GM21360 (cell line): ENCODE results near the gene ATG14.
A peak's percentile ranks its signal among the peaks of the same experiment; 100 is the strongest.
"Not testable (repeated sequence)": the region's sequence is repeated elsewhere in the genome, so short reads cannot be mapped to it uniquely, and the experiment has no call there.

Experiments used
- ATAC-seq: cut with Tn5 transposase; IDR thresholded peaks from one replicate; pipeline ENCODE4 v1.9.1; 2021; ENCODE audit warnings: mild to moderate bottlenecking, moderate library complexity; ENCODE audit not compliant: unreplicated experiment

ATG14 gene, protein sequence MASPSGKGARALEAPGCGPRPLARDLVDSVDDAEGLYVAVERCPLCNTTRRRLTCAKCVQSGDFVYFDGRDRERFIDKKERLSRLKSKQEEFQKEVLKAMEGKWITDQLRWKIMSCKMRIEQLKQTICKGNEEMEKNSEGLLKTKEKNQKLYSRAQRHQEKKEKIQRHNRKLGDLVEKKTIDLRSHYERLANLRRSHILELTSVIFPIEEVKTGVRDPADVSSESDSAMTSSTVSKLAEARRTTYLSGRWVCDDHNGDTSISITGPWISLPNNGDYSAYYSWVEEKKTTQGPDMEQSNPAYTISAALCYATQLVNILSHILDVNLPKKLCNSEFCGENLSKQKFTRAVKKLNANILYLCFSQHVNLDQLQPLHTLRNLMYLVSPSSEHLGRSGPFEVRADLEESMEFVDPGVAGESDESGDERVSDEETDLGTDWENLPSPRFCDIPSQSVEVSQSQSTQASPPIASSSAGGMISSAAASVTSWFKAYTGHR

DNA sequence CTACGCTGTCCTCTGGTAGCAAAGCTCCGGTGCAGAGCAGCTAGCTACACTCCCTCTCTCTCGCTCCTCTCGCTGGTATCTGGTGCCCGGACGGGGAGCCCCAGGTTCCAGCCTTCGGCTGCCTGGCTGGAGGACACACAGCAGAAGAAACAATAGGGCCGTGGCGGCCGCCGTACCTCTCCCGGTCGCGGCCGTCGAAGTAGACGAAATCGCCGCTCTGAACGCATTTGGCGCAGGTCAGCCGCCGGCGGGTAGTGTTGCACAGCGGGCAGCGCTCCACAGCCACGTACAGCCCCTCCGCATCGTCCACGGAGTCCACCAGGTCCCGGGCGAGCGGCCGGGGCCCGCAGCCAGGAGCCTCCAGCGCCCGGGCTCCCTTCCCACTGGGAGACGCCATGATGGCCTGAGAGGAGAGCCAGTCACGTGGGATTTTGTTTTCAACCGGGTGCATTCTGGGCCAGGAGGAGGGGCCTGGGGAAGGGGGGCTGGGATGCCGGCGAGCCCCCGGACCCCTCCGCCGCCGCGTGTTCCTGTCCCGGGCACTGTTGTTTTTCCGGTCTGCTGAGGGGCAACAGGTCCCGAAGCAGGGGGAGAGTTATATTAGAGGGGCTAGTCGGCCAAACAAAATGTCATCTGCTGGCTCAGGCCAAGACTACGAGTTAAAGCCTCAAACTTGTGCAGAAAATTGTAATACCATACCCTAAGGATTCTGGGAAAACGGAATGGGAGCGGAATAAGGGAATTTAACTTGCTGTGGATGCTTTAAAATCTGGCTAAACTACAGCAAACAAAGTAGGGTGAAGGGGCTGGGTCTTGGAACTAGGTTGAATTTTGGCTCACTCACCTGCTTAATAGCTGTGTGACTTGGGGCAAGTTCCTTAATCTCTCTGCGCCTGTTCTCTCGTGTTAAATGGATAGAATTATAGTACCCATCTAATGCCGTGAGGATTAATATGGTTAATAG is at the start of gene ATG14:
TSS of gene ATG14 (minus strand) at position 405 of the 964 bp plus-strand sequence. CDS start at position 397, 8 bp downstream.
- peak; percentile 97 for ATAC-seq

DNA sequence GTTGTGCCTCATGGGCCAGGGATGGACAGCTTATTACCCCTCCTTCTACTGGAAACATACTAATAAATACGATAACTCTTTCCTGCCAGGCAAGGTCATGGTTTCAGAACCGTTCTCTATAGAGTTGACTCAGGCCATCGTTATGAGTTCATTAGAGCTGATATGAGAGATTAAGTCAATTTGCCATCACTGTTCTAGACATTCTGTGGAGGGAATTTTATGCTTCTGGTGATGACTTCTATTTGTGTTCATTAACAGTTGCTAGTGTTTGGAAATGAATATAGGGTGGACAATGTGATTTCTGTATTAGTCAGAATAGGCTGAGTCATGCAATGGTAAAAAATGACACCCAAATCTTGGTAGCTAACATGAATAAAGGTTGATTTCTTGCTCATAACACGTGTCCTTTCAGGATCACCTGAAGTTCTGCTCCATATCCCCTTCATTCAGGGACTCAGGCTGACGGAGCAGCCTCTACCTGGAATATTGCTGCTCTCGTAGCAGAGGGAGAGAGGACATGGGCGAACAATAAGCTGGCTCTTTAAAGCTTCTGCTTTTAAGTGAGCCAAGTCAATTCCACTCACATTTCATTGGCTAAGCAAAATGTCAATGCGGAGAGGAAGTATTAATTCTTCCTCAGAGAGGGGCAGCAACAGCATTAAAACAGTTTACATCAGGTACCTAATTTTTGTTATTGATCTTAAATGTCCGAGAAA is 47.3 kb upstream of the ATG14 start:
- peak; percentile 70 for ATAC-seq

DNA sequence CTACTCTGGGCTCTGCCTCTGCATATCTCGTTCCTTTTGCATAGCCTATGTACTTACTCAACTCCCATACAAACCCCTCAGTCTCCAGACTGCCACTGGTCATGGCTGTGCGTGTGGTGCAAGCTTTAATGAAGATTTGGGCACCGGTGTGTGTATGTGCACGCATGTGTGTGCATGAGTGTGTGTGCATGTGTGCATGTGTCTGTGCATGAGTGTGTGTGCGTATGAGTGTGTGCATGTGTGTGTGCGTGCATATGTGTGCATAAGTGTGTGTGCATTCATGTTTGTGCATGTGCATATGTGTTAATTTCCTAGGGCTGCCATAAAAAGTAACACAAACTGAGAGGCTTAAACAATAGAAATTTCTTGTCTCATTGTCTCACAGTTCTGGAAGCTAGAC is 45.9 kb upstream of the ATG14 start:
- no peak for ATAC-seq

DNA sequence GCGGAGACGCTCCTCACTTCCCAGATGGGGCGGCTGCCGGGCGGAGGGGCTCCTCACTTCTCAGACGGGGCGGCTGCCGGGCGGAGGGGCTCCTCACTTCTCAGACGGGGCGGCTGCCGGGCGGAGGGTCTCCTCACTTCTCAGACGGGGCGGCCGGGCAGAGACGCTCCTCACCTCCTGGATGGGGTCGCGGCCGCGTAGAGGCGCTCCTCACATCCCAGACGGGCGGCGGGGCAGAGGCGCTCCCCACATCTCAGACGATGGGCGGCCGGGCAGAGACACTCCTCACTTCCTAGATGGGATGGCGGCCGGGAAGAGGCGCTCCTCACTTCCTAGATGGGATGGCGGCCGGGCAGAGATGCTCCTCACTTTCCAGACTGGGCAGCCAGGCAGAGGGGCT is 44.8 kb upstream of the ATG14 start:
- not testable (repeated sequence) for ATAC-seq

DNA sequence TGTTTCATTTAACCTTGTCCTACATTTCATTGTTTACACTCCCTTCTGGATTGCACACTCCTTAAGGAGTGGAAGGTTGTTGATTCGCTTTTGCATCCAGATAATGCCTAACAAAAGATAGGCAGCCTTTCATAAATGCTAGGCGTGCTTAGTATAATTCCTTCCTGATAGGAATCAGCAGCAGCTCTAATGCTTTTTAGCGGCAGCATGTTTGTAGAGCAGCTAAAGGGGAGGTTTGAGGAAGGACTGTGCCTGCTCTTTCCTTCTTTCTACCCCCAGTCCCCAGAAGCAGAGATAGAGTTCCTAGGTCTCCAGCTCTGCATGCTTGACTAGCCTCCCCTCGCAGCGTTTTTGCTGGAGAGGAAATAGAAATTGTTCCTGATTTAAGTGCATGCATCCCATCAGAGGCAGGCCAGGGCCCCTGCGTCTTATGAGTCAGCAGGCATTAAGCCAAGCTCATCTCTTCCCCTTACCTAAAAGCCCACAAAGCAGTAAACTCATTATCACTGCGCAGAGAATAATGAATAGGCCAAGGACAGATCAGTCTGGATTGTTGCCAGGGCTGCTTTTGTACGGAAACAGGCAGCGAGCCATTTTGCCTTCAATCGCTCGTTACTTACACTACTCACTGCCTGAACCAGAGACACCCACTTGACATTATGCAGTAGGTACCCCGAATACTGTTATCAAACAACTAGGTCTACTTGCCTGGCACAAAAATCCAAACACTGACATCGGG is 42.8 kb upstream of the ATG14 start:
- no peak for ATAC-seq

DNA sequence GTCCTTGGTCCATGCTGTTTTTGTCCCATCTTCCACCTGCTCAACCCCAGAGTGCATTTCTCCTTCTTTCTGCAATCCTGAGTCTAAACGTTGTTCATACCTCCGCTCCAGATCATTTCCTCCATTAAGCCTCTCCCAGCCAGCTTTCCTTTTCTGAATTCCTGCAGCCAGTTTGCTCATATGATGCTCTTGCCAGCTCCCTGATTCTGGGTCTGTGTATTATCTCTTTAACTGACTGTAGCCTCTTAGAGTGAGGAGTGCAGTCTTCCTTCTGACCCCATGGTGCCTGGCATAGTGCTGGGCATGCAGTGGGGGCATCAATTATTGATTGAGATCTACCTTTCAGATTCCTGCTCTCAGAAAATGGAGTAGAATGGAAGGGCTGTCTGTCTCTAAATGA is 40.3 kb upstream of the ATG14 start:
- ATAC-seq, result no peak

DNA sequence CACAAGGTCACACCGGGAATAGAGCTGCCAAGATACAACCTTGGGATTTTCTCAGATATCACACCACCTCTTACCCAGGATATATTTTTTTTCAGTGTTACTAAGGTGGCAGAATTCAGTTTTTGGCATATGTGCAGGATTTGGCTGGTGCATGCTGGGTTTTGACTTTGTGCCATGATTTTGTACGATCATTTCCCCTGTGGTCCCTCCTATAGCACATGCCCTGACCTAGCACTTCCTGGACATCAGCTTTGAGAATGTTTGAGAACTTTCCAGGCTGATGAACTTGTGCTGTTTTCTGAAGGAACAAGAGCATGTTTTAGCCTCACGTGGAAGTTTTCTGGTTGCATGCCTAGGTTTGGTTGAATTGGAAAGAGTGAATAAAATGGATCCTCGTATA is 39.8 kb upstream of the ATG14 start:
- ATAC-seq, result no peak

DNA sequence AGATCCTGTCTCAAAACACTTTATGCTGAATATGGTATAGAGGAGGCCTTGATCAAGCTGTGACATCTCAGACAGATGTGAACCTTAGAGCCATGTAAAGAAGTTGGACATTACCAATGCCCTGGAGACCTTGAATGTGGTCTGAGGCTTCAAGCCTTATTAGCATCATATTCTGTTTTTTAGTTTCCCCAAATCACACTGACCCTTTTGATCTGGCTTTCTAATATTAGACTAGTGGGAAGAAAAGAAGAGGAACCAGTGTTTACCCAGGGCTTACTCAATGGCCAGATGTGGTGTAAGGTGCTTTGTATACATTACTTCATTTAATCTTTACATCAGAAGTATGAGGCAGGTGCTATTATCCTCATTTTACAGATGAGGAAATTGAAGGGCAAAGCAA is 39.4 kb upstream of the ATG14 start:
- ATAC-seq, result no peak

DNA sequence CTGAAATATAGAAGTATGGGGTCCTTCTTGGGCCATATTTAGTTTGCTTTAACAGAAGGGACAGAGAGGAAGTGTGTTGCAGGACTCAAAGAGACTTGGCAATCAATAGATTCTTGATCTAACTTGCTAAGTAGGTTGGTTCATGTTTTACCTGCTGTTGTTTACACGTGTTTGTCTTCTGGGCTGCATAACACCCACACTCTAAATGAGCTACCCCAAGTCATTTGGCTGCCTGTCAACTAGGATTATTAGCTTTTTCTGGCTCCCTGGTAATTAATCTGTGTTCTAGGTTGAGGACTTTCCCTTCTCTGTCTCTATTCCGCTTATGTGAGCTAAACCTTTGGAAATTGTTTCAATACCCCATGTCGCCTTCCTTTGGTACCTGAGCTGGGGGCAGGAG is 38.9 kb upstream of the ATG14 start:
- ATAC-seq, result no peak

DNA sequence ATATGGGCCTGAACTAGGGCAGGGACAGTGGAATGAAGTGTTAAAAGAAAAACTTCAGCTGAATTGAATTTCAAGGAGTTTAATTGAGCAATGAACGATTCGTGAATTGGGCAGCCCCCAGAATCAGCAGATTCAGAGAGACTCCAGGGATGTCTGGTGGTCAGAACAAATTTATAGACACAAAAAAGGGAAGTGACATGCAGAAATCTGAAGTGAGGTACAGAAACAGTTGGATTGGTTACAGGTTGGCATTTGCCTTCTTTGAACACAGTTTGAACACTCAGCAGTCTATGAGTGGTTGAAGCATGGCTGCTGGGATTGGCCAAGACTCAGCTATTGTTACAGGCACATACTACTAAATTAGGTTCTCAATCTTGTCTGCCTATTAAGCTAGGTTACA is 38.5 kb upstream of the ATG14 start:
- no peak for ATAC-seq

DNA sequence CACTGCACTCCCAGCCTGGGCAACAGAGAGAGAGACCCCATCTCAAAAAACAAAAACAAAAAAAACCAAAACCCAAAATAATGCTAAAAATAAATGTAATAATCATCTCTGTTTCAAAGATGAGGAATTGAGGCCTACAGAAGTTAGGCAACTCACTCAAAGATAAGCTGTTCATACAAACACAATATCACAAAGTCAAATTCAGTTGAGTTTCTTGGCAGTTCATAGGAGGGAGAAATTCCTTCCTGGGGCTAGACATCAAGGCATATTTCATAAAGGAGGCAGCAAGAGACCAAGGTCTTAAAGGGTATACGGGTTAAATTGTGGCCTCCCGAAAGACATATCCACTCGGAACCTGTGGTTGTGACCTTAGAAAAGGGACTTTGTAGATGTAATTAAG is 37.5 kb upstream of the ATG14 start:
- ATAC-seq, result no peak

DNA sequence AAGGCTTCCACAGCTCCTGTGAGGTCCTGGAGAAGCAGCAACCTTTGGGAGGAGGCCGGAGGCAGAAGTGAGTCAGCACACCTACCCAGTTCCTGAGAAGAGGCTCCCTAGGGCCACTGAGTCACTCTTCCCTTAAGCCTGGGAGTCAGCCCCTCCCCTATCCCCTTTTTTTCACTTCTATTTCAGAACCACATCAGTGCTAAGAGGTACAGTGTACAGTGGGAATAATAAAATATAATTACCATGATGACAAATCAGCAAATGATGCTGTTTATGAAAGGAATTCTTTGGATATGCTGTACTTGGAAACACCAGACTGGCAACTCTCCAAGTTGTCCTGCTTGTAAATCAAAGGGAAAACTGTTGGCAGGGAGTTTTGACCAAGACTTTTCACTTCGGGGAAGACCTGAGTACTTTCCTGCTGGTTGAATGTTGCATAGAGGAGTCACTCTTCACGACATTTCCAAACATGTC is 36.5 kb upstream of the ATG14 start:
- no peak for ATAC-seq

DNA sequence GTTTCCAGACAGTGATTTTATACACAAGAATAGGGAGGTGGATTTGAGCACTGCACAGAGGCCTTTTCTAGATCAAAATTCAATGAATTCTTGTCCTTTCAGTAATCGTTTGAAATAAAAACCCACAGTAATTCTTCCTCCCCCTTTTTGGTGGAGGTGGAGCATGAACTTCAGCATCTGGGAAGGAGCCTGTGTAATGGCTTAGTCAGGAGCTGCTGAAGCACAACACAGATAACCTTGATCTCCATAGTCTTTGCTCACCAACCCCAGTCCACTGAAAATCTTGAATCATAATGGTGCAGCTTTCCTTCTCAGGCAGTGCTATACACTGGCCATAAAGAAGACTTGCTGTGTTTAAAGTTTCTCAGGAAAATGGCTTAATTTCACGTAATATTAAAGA is 35.2 kb upstream of the ATG14 start:
- no peak for ATAC-seq

DNA sequence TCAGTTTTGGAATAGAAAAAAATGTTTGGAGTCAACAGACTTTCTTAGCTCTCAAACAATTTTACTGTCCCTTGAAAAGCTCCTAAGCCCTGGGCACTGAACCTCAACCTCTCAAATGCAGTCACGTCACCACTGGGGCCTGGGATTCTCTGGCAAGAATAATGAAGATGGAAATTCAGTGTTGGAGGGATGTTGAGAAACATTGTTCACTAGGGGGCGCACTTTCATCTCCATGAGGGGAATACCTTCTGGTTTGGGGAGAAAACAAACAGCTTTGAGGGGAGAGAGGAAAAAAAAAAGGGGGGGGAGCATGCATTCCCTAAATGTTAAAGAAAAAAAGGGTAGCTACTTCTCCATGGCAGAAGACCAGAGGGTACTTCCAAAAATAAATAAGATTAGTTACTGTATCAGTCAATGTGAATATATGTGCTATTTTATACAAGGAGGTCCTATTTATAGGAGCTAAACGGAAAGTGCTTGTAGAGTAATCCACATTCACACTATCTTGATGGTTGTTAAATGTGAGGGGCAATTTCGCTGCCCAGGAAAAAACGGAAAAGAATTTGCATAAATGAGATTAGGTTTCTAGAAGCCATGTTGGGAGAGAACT is 34.6 kb upstream of the ATG14 start:
- no peak for ATAC-seq

DNA sequence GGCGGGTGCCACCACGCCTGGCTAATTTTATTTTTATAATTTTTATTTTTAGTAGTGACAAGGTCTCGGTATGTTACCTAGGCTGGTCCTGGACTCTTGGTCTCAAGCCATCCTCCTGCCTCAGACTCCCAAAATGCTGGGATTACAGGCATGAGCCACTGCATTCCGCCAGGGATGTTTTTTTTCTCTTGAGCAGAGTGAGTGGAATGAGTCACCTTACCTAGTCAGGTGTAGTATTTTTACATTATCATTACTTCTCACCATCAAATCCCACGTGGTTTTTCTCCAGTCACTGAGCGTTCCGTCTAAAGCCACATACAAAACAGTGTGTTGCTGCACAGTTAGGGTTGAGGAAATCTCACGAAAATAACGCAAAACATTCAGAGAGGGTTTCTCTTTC is 29.7 kb upstream of the ATG14 start:
- no peak for ATAC-seq

DNA sequence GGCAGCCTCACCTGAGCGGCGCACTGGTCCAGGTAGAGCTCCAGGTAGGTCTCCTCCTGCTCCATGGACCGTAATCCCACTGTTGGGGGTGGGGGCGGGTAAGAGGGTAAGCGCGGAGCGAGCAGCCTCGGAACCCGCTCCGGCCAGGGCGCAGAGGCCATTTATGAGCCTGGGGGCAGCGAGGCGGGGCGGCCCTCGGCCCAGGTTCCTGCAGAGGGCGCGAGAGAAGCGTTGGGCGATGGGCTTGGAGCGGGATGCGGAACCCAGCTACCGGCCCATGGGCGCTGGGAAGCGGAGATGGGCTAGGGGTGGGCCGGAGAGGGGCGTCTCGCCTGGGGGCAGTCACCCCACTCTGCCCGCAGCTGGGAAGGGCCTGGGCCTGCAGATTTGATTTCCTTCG is 28.8 kb upstream of the ATG14 start, which contains the start of gene TBPL2:
TSS of gene TBPL2 (minus strand) at position 232 of the 400 bp plus-strand sequence. CDS start at position 65, 167 bp downstream.
- ATAC-seq, result no peak

DNA sequence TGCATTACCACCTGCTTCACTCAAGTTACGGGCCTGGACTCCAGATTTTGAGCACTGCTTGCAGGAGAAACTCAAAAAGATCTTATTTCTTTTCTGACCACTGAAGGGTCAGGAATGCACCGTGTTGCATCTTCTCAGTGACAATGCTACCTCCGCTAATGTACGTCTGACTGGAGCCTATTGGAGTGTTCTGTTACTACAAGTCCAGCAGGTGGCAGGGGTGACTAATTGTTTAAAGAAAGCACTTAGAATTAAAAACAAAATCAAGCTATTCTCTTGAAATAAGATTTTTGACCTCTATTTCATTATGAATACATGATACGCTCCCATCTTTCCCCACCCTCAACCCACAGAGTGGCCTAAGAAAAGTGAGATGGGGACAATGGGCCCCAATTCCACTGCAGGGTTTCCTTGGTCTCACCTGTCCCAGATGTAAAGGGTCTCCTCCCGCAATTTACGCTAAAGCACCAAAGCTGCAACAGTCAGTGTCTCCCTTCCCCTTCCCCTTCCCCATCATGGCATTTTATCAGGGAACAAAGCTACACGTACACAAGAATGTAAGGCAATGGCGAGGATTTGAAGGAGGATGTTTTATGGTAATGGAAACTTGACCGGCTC is 26.5 kb upstream of the ATG14 start:
- no peak for ATAC-seq

DNA sequence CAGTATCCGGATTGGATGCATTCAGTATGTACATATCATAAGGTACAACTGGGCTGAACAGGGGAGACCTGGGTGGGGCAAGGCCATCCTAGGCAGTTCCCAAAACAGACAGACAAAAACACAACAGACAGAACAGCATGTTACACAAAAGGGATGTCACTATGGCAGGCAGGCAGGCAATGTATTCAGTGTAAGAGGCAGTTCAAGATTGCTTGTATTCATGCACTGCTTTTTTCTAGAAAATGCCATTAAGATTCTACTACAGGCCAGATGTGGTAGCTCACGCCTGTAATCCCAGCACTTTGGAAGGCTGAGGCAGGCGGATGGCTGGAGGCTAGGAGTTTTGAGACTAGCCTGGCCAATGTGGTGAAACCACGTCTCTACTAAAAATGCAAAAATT is 25.3 kb upstream of the ATG14 start:
- no peak for ATAC-seq

DNA sequence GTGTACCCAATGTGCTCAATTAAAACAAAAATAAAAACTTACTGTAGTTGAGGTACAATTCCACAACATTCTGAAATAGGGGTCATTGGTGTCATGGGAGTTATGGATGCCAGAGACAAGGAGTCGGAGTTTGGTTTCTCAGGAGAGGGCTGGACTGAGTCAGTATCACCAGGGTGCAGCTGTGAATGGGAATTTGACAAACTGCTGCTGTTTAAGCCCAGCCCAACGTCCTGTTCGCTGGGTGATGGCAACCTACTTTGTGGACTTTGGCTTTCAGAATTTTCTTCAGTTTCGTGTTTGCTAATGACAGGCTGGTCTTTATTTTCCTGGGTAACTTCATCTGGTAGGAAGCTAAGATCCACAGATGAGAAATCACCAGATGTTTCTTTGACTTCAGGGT is 24.9 kb upstream of the ATG14 start:
- ATAC-seq, result no peak
